Fibroblast of villous mesenchyme (primary cell): ENCODE measurements around the gene KCTD4. TPM values are rescaled to one million over a fixed set of nuclear protein-coding genes. Genes with fewer than 3 reads are reported as not detected.

Source experiments
- DNase-seq: peaks from one replicate; pipeline ENCODE4 v3.0.0-alpha.2; 2010; ENCODE audit warnings: low read depth
- H3K4me3 ChIP-seq: 2 replicates; pipeline ENCODE4 v1.5.1; 2011; ENCODE audit warnings: low read depth, mild to moderate bottlenecking, low read length
- total RNA-seq: library from RNA; depleted of rRNA; stranded (reverse); fragments of >200 nt; gene quantifications from 2 replicates; pipeline ENCODE4 v1.2.3, GENCODE V29; 2012
- TF ChIP-seq, protein P1 (sequence below): IDR thresholded peaks from 2 replicates; pipeline ENCODE4 v1.5.1; 2012; ENCODE audit warnings: low read depth, mild to moderate bottlenecking, low read length; ENCODE audit not compliant: insufficient read depth

Gene KCTD4
- total RNA-seq, 1 donor, result 0.43 TPM

DNA sequence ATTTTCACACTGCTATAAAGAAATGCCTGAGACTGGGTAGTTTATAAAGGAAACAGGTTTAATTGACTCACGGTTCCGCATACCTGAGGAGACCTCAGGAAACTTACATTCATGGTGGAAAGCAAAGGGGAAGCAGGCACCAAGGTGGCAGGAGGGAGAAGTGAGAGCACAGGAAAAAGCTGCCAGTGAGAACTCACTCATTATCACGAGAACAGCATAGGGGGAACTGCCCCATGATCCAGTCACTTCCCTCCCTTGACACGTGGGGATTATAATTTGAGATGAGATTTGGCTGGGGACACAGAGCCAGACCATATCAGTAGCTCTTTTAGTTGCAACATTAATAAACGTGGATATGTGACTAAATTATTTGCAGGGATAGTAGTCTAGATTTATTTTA is 4.3 kb upstream of the KCTD4 start:
- TF ChIP-seq, protein P1, sequence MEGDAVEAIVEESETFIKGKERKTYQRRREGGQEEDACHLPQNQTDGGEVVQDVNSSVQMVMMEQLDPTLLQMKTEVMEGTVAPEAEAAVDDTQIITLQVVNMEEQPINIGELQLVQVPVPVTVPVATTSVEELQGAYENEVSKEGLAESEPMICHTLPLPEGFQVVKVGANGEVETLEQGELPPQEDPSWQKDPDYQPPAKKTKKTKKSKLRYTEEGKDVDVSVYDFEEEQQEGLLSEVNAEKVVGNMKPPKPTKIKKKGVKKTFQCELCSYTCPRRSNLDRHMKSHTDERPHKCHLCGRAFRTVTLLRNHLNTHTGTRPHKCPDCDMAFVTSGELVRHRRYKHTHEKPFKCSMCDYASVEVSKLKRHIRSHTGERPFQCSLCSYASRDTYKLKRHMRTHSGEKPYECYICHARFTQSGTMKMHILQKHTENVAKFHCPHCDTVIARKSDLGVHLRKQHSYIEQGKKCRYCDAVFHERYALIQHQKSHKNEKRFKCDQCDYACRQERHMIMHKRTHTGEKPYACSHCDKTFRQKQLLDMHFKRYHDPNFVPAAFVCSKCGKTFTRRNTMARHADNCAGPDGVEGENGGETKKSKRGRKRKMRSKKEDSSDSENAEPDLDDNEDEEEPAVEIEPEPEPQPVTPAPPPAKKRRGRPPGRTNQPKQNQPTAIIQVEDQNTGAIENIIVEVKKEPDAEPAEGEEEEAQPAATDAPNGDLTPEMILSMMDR, result no peak
- H3K4me3 ChIP-seq, result no peak overlapping the region
- no peak for DNase-seq

DNA sequence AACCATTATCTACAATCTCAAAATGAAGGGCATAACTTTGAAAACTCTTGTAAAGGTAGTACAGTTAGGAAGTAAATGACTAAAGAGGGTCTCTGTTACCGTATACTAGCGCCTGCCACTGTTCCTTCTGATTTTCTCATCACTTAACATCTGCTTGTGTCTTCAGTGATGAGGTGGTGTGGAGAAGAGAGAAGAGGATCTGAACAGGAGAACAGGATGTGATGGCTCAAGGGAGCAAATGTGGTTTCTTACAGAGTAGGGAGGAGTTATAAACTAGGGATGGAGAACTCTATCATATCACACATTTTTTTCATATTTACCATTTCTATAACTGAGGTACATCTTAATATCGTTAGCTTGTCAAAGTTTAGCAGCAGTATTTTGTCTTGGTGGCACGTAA is 1.1 kb downstream of the KCTD4 start:
- TF ChIP-seq, protein P1, result no peak
- no peak for DNase-seq
- H3K4me3 ChIP-seq, result no peak overlapping the region

DNA sequence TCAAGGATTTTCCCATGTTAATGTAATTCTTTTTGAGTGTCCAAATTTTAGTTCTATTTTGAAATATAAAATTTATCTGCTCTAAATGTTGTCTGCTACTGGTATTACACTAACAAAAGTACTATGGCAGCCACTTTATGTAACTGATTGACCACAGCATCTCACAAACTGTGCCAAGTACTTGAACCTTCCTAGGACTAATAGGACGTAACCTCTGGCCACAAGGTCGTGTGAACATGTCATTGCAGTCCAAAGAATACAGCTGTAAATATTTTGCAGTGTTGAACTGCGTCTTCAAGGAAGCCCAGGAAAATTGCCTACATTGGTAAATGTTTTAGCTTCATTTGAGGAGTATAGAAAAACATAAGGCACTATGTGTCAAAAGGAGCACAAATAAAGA is 1.9 kb downstream of the KCTD4 start:
- no peak overlapping the region for H3K4me3 ChIP-seq
- TF ChIP-seq, protein P1, result no peak
- DNase-seq, result peak; percentile 33

DNA sequence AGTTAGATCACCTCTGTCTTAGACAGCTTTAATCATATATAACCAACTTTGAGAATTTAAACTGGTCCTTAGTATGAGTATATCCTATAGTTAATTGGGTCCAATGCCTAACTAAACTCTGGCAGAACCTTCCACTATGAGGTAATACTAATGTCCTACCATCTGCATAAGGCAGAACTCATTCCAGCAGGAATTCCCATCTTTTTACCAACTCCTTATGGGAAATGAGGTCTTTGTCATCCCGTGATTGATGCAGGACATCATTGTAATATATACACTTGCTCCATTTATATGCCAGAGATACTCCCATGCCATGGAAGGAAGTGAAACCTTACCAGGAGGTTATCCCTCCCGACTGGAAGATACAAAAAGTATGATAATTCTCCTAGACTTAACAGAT is 2.8 kb downstream of the KCTD4 start:
- TF ChIP-seq, protein P1, result no peak
- no peak overlapping the region for H3K4me3 ChIP-seq
- DNase-seq, result no peak

DNA sequence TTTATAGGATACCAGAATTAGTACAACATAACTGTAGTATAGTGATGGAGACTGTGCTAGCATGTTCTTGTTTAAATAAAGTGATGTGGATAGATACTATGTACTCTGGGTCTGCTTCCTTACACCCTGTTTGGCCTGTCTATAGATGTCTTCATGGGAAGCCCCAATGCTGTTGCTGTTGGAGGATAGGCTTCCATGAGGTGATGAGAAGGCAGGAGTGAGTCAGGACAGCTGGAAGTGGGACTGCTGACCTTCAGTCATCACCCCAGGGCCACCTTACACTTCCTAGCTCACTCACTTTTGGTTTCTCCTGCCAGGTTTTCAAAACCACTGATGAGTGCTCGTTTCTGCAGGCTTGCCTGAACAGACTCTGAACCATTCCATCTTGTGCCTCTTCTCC is 4.2 kb downstream of the KCTD4 start:
- DNase-seq, result peak; percentile 30
- no peak overlapping the region for H3K4me3 ChIP-seq
- TF ChIP-seq, protein P1, result no peak

DNA sequence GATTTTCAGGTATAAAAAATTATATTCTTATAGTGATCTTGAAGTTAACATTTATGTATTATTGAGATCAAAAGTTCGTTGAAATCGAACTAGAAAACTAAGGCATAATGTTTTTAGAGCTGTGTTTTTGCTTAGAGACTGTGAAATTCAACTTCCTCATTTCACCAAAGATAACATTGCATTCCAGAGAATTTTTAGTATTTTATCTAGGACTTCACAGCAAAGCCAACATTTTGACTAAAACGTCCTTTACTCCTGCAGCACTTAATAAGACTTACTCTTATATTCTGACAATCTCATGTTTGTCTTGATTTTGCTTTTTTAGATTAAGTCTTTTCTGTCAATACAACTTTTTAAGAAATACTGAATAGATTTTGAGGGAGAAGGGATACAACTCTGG is 4.7 kb downstream of the KCTD4 start:
- TF ChIP-seq, protein P1, result no peak
- H3K4me3 ChIP-seq, result no peak overlapping the region
- DNase-seq, result no peak

DNA sequence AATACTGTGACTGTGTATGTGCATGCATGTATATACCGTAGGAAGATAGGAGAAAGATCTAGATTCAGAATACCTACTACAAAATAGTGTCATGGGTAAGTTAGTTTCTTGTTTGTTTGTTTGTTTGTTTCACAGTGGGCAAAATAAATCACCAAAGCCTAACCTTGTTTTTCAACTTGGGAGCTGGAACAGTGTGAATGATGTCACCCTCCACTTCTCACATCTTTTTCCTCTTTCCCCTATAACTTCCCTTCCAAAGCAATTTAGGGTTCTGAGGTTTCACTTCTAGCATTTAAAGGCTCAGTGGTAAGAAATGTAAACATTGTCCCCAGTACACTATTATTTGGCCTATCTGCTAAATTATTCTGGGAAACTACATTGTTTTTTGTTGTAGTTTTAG is 5.4 kb downstream of the KCTD4 start:
- TF ChIP-seq, protein P1, result no peak
- peak; percentile 45 for DNase-seq
- no peak overlapping the region for H3K4me3 ChIP-seq
